SH-SY5Y (cell line): ENCODE results near the gene TOP1.

Experiments
- GATA2 ChIP-seq: IDR thresholded peaks from 2 replicates; pipeline ENCODE4 v1.6.1; 2011; ENCODE audit warnings: mild to moderate bottlenecking, low read depth, low read length
- GATA3 ChIP-seq: IDR thresholded peaks from 2 replicates; pipeline ENCODE4 v1.6.1; 2011; ENCODE audit warnings: low read depth, mild to moderate bottlenecking, low read length, moderate library complexity

DNA sequence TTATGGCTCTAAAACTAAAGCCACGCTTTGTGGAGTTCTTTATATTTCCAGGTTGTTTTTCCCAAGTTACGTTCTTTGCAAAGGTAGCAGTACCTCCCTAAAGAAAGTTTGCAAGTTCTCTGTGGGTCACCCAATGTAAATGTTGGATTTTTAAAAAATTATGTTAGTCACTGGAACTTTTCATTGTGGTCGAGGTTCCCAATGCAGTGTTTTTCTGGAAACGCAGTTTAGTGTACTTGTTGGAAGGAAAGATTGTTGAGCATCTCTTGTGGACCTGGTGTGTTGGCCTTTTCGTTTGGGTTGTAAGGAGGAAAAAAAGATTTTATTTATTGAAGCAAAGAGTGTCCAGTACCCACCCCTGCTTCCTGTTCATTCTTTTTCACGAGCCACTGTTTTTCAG, 1.4 kb downstream of the TOP1 start:
- TF ChIP-seq GATA2 (no peak), GATA3 (no peak)
